IMR-90 (cell line): ENCODE measurements around the gene SETD2. TPM values are rescaled to one million over a fixed set of nuclear protein-coding genes. Genes with fewer than 3 reads are reported as not detected.

Experiments used
- ATAC-seq: fragments of 200-7000 bp; cut with Tn5 transposase; 2 replicates; pipeline ENCODE4 v1.9.1; 2020; ENCODE audit warnings: low read depth, mild to moderate bottlenecking, moderate library complexity
- BruUV-seq: library from RNA; stranded (reverse); fragments of 400-500 nt; replicated peaks from 2 replicates; lab custom pipeline; 2021; lab: Mats Ljungman, UMichigan
- CTCF ChIA-PET: fragments of 300-600 bp; formaldehyde crosslinking; extraction: SDS; loops from one replicate; lab custom pipeline; 2021; ENCODE audit warnings: antibody characterized with exemption; lab: Yijun Ruan, JAX
- POLR2A ChIA-PET: fragments of 300-600 bp; sonication (Branson Sonifier 250); formaldehyde crosslinking; loops from one replicate; lab custom pipeline; 2022; ENCODE audit warnings: antibody characterized with exemption; ENCODE audit not compliant: unreplicated experiment; lab: Charles Lee
- DNase-seq: peaks from one replicate; pipeline ENCODE4 v3.0.0; 2013
- H2AFZ ChIP-seq: replicated peaks from 2 replicates; pipeline ENCODE3; 2013; ENCODE audit warnings: low read length, mild to moderate bottlenecking; ENCODE audit not compliant: poor library complexity
- H2AK5ac ChIP-seq: 2 replicates; pipeline ENCODE4 v1.6.1; 2013; ENCODE audit warnings: low read depth, low read length, inconsistent platforms
- H2AK9ac ChIP-seq: replicated peaks from 2 replicates; pipeline ENCODE3; 2013; ENCODE audit warnings: mild to moderate bottlenecking, low read depth, low read length, moderate library complexity; ENCODE audit not compliant: poor library complexity
- H2BK120ac ChIP-seq: 2 replicates; pipeline ENCODE4 v1.6.1; 2013; ENCODE audit warnings: low read depth, low read length, inconsistent platforms
- H2BK15ac ChIP-seq: 3 replicates; pipeline ENCODE4 v1.6.1; 2013; ENCODE audit warnings: low read depth, low read length, inconsistent platforms
- H2BK20ac ChIP-seq: 2 replicates; pipeline ENCODE4 v1.6.1; 2013; ENCODE audit warnings: low read depth, mild to moderate bottlenecking, inconsistent platforms, low read length, moderate library complexity
- H2BK5ac ChIP-seq: 2 replicates; pipeline ENCODE4 v1.6.1; 2013; ENCODE audit warnings: mild to moderate bottlenecking, low read depth, low read length, inconsistent platforms; ENCODE audit not compliant: poor library complexity, severe bottlenecking
- H3K14ac ChIP-seq: replicated peaks from 2 replicates; pipeline ENCODE4 v1.6.1; 2013; ENCODE audit warnings: low read depth, low read length, inconsistent platforms
- H3K18ac ChIP-seq: 2 replicates; pipeline ENCODE4 v1.6.1; 2013; ENCODE audit warnings: low read depth, low read length, control low read depth
- H3K23ac ChIP-seq: 2 replicates; pipeline ENCODE4 v1.6.1; 2013; ENCODE audit warnings: low read depth, low read length, inconsistent platforms
- H3K27ac ChIP-seq: 2 replicates; pipeline ENCODE4 v1.5.1; 2013; ENCODE audit warnings: mild to moderate bottlenecking, control low read depth, low read length; ENCODE audit not compliant: insufficient read depth
- H3K27me3 ChIP-seq: 2 replicates; pipeline ENCODE4 v1.6.1; 2013; ENCODE audit warnings: low read length; ENCODE audit not compliant: control insufficient read depth, insufficient read depth
- H3K36me3 ChIP-seq: 2 replicates; pipeline ENCODE4 v1.6.1; 2013; ENCODE audit warnings: low read length, mixed read lengths; ENCODE audit not compliant: control insufficient read depth, insufficient read depth
- H3K4ac ChIP-seq: 2 replicates; pipeline ENCODE4 v1.6.1; 2013; ENCODE audit warnings: low read depth, low read length, inconsistent platforms
- H3K4me1 ChIP-seq: 2 replicates; pipeline ENCODE4 v1.6.1; 2013; ENCODE audit warnings: low read length, mixed read lengths; ENCODE audit not compliant: control insufficient read depth, insufficient read depth
- H3K4me2 ChIP-seq: 2 replicates; pipeline ENCODE4 v1.6.1; 2013; ENCODE audit warnings: low read depth, mild to moderate bottlenecking, control low read depth, low read length, moderate library complexity
- H3K4me3 ChIP-seq: 2 replicates; pipeline ENCODE4 v1.5.1; 2013; ENCODE audit warnings: low read depth, mild to moderate bottlenecking, control low read depth, low read length, moderate library complexity; ENCODE audit not compliant: insufficient read depth
- H3K56ac ChIP-seq: 2 replicates; pipeline ENCODE4 v1.6.1; 2013; ENCODE audit warnings: low read length, inconsistent platforms; ENCODE audit not compliant: insufficient read depth; ENCODE audit errors: extremely low read depth
- H3K79me1 ChIP-seq, 2 experiments: 2 replicates each; pipeline ENCODE4 v1.6.1; 2013; ENCODE audit warnings: low read length in 2 of 2, inconsistent platforms in 1 of 2, low read depth in 1 of 2
- H3K9ac ChIP-seq: 2 replicates; pipeline ENCODE4 v1.6.1; 2013; ENCODE audit warnings: low read depth, low read length, control low read depth
- H3K9me1 ChIP-seq: 2 replicates; pipeline ENCODE4 v1.6.1; 2013; ENCODE audit warnings: low read length, inconsistent platforms; ENCODE audit not compliant: insufficient read depth
- H3K9me3 ChIP-seq: 2 replicates; pipeline ENCODE4 v1.6.1; 2013; ENCODE audit warnings: low read length; ENCODE audit not compliant: control insufficient read depth, insufficient read depth
- H4K20me1 ChIP-seq: 2 replicates; pipeline ENCODE4 v1.6.1; 2013; ENCODE audit warnings: low read length, inconsistent platforms; ENCODE audit not compliant: insufficient read depth
- H4K5ac ChIP-seq: 2 replicates; pipeline ENCODE4 v1.6.1; 2013; ENCODE audit warnings: mild to moderate bottlenecking, low read depth, low read length, control low read depth
- H4K8ac ChIP-seq, 2 experiments: 2 replicates each; pipeline ENCODE4 v1.6.1; 2013; ENCODE audit warnings: low read depth in 2 of 2, low read length in 2 of 2, control low read depth in 1 of 2, inconsistent platforms in 1 of 2
- H4K91ac ChIP-seq: 2 replicates; pipeline ENCODE4 v1.6.1; 2013; ENCODE audit warnings: low read depth, low read length, inconsistent platforms; ENCODE audit not compliant: insufficient read depth
- BHLHE40 ChIP-seq: fragments of 150-350 bp; IDR thresholded peaks from 2 replicates; pipeline ENCODE4 v1.6.1; 2016; ENCODE audit warnings: mild to moderate bottlenecking, low read depth, low read length
- CEBPB ChIP-seq: IDR thresholded peaks from 2 replicates; pipeline ENCODE4 v1.6.1; 2012; ENCODE audit warnings: low read depth, low read length, improper control_type of control experiment
- CHD1 ChIP-seq: IDR thresholded peaks from 2 replicates; pipeline ENCODE4 v1.6.1; 2012; ENCODE audit warnings: low read depth, low read length, improper control_type of control experiment
- FOS ChIP-seq: fragments of 150-350 bp; IDR thresholded peaks from 2 replicates; pipeline ENCODE4 v1.6.1; 2016; ENCODE audit warnings: low read depth, low read length
- MAFK ChIP-seq: IDR thresholded peaks from 2 replicates; pipeline ENCODE4 v1.6.1; 2012; ENCODE audit warnings: low read depth, low read length, improper control_type of control experiment
- RAD21 ChIP-seq: IDR thresholded peaks from 2 replicates; pipeline ENCODE4 v1.6.1; 2012; ENCODE audit warnings: low read length, improper control_type of control experiment
- RFX5 ChIP-seq: IDR thresholded peaks from 2 replicates; pipeline ENCODE4 v1.8.0; 2012; ENCODE audit warnings: low read depth, mild to moderate bottlenecking, low read length, moderate library complexity
- WGBS, 2 experiments: methylation state at CpG; one replicate each; pipeline versions ENCODE4 v1.1.5 to v1.1.7; 2013; ENCODE audit warnings: missing lambda C conversion rate in 2 of 2; ENCODE audit not compliant: insufficient read length in 1 of 2; ENCODE audit errors: extremely low coverage in 2 of 2; 5-methylcytosine and 5-hydroxymethylcytosine counted together
- dilution Hi-C: fragments of 300-500 bp; cut with HindIII; formaldehyde crosslinking; loops from one replicate; pipeline ENCODE4 v1.14.3; 2018; ENCODE audit warnings: low sequenced_read_pairs; ENCODE audit not compliant: unreplicated experiment
- in situ Hi-C: fragments of 300-500 bp; cut with MboI; formaldehyde crosslinking; loops from 3 replicates; pipeline ENCODE4 v1.14.3; 2019; ENCODE audit warnings: low sequenced_read_pairs, inconsistent platforms, mixed read lengths
- intact Hi-C: fragments of 100-400 bp; cut with micrococcal nuclease; formaldehyde crosslinking; loops from 2 replicates; pipeline ENCODE4 v1.10.0; 2022
- polyA plus RNA-seq, 3 experiments: library from polyadenylated mRNA; depleted of rRNA; stranded (reverse); fragments of >200 nt; gene quantifications; 2 replicates each; pipeline ENCODE4 v1.2.3, GENCODE V29; 2012; ENCODE audit warnings: low replicate concordance in 1 of 3
- total RNA-seq: library from RNA; depleted of rRNA; stranded (reverse); fragments of >200 nt; gene quantifications from 2 replicates; pipeline ENCODE4 v1.2.3, GENCODE V29; 2012
- TF ChIP-seq, protein P1 (sequence below): fragments of 150-350 bp; IDR thresholded peaks from 2 replicates; pipeline ENCODE4 v1.6.1; 2017; ENCODE audit warnings: mild to moderate bottlenecking, antibody characterized with exemption, low read length, low read depth
- TF ChIP-seq, protein P2 (sequence below): conservative IDR thresholded peaks from 2 replicates; pipeline ENCODE4 v1.5.1; 2012; ENCODE audit warnings: mild to moderate bottlenecking, low read depth, low read length, improper control_type of control experiment

The SETD2 gene
- total and polyA plus RNA-seq, 2 of the 4 experiments (the other 2 are of a cell fraction): 18.3 to 20.1 TPM

DNA sequence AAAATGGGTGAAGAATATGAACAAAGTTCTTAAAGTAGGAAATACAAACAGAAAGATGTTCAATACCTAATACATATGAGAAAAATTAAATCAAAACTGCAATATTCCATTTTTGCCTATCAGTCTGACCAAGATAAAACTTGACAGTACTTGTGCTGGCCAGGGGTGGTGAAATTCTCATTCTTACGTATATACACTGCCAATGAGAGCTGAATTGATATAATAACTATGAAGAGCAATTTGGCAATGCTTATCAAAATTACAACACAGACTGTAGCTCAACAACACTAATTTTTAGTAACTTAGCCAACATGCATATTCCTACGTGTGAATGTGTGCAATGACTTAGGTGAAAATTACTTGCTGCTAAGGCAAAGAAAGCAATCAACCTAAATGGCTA, 90.2 kb downstream of the SETD2 start:
- H3K4me1 ChIP-seq: no peaks in the 10 kb centered on the region
- H2BK20ac ChIP-seq: no peak overlapping the region
- ATAC-seq (no peak), DNase-seq (no peak)
- no peak overlapping the region for H2BK15ac ChIP-seq
- no peak overlapping the region for H3K4me2 ChIP-seq
- H3K14ac ChIP-seq: no peak overlapping the region
- peaks cover 10% of the 10 kb centered on the region; the same call in 1 of the 2 replicates for H4K20me1 ChIP-seq
- ChIA-PET CTCF (interaction anchor here (0.6 kb wide), 3 partner anchors 13 to 830 kb away, joined by 3 to 7 read pairs (median 6); no protein-coding TSS in a partner anchor), POLR2A (no interaction called here)
- WGBS, 2 experiments: no CpG with 5 or more reads among the region's 2 CpGs
- dilution Hi-C loops (no loop called here), in situ Hi-C loops (no loop called here), intact Hi-C loops (no loop called here)
- no peak overlapping the region for H3K4me3 ChIP-seq
- peaks cover 8% of the 10 kb centered on the region for H3K36me3 ChIP-seq
- H4K91ac ChIP-seq: no peak overlapping the region
- no peaks in the 10 kb centered on the region for H3K9me3 ChIP-seq
- no peak overlapping the region for H3K27ac ChIP-seq
- TF ChIP-seq FOS (no peak), MAFK (no peak), RAD21 (no peak), CHD1 (no peak), CEBPB (no peak), RFX5 (no peak), BHLHE40 (no peak)
- TF ChIP-seq, protein P1, sequence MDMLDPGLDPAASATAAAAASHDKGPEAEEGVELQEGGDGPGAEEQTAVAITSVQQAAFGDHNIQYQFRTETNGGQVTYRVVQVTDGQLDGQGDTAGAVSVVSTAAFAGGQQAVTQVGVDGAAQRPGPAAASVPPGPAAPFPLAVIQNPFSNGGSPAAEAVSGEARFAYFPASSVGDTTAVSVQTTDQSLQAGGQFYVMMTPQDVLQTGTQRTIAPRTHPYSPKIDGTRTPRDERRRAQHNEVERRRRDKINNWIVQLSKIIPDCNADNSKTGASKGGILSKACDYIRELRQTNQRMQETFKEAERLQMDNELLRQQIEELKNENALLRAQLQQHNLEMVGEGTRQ: no peak
- TF ChIP-seq, protein P2, sequence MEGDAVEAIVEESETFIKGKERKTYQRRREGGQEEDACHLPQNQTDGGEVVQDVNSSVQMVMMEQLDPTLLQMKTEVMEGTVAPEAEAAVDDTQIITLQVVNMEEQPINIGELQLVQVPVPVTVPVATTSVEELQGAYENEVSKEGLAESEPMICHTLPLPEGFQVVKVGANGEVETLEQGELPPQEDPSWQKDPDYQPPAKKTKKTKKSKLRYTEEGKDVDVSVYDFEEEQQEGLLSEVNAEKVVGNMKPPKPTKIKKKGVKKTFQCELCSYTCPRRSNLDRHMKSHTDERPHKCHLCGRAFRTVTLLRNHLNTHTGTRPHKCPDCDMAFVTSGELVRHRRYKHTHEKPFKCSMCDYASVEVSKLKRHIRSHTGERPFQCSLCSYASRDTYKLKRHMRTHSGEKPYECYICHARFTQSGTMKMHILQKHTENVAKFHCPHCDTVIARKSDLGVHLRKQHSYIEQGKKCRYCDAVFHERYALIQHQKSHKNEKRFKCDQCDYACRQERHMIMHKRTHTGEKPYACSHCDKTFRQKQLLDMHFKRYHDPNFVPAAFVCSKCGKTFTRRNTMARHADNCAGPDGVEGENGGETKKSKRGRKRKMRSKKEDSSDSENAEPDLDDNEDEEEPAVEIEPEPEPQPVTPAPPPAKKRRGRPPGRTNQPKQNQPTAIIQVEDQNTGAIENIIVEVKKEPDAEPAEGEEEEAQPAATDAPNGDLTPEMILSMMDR: no peak
- H2BK120ac ChIP-seq: no peak overlapping the region
- BruUV-seq: no TSS peak
- H3K9ac ChIP-seq: no peak overlapping the region
- H3K79me1 ChIP-seq: peaks cover 33 to 54% of the 10 kb centered on the region in 2 experiments
- no peak overlapping the region for H3K4ac ChIP-seq
- no peak overlapping the region for H3K23ac ChIP-seq
- no peak overlapping the region for H4K5ac ChIP-seq
- no peak overlapping the region for H2AFZ ChIP-seq
- no peak overlapping the region for H2BK5ac ChIP-seq
- H3K56ac ChIP-seq: no peak overlapping the region
- no peak overlapping the region for H3K18ac ChIP-seq
- no peaks in the 10 kb centered on the region for H3K27me3 ChIP-seq
- H2AK9ac ChIP-seq: no peak overlapping the region
- no peak overlapping the region for H4K8ac ChIP-seq
- no peak overlapping the region for H2AK5ac ChIP-seq
- peaks cover 6% of the 10 kb centered on the region; the same call in 1 of the 2 replicates for H3K9me1 ChIP-seq
